CD14-positive monocyte (primary cell): Measurements from ENCODE around the gene ABCA4. TPM values are rescaled to one million over a fixed set of nuclear protein-coding genes. Genes with fewer than 3 reads are reported as not detected.
A peak's percentile ranks its signal among the peaks of the same experiment; 100 is the strongest.

Source experiments
- DNase-seq, 3 donors: peaks; one replicate each; pipeline ENCODE4 v3.0.0-alpha.2; 2011 to 2022
- H2AFZ ChIP-seq: 2 replicates; pipeline ENCODE4 v1.6.0; 2012; ENCODE audit warnings: mild to moderate bottlenecking, low read depth, low read length, inconsistent platforms; ENCODE audit not compliant: insufficient read depth, poor library complexity, severe bottlenecking
- H3K27ac ChIP-seq, 2 donors: 1 replicate in 1 of 2; 2 replicates in 1 of 2; pipeline ENCODE4 v1.5.1; 2012 to 2013; ENCODE audit warnings: low read length in 2 of 2, control low read depth in 1 of 2, inconsistent platforms in 1 of 2, low read depth in 1 of 2, mild to moderate bottlenecking in 1 of 2
- H3K27me3 ChIP-seq, 2 donors: one replicate each; pipeline versions ENCODE4 v1.6.0 to v1.6.1; 2011 to 2013; ENCODE audit warnings: low read length in 2 of 2; ENCODE audit not compliant: control insufficient read depth in 2 of 2, insufficient read depth in 2 of 2
- H3K36me3 ChIP-seq, 2 donors: replicated peaks in 1 of 2; 1 replicate in 1 of 2; 2 replicates in 1 of 2; pipeline versions ENCODE4 v1.5.1 to v1.6.1; 2012 to 2013; ENCODE audit warnings: low read length in 2 of 2, control low read depth in 1 of 2, inconsistent platforms in 1 of 2, mild to moderate bottlenecking in 1 of 2; ENCODE audit not compliant: insufficient read depth in 2 of 2, control insufficient read depth in 1 of 2
- H3K4me1 ChIP-seq, 2 donors: 1 replicate in 1 of 2; 2 replicates in 1 of 2; pipeline versions ENCODE4 v1.5.1 to v1.6.1; 2012 to 2013; ENCODE audit warnings: low read length in 2 of 2, control low read depth in 1 of 2, inconsistent platforms in 1 of 2, mild to moderate bottlenecking in 1 of 2, moderate library complexity in 1 of 2; ENCODE audit not compliant: insufficient read depth in 2 of 2, control insufficient read depth in 1 of 2
- H3K4me2 ChIP-seq: replicated peaks from 2 replicates; pipeline ENCODE3; 2012; ENCODE audit warnings: low read length, moderate library complexity, mild to moderate bottlenecking; ENCODE audit not compliant: poor library complexity, severe bottlenecking; ENCODE audit errors: extremely low read depth
- H3K4me3 ChIP-seq, 3 experiments: fragments of 200-600 bp in 1 of 3; sonication (generic) in 1 of 3; replicated peaks in 1 of 3; 1 replicate in 2 of 3; 2 replicates in 1 of 3; pipeline ENCODE4 v1.5.1; 2011 to 2013; ENCODE audit warnings: low read length in 3 of 3, mild to moderate bottlenecking in 3 of 3, control low read depth in 2 of 3, low read depth in 2 of 3, inconsistent platforms in 1 of 3, moderate library complexity in 1 of 3
- H3K79me2 ChIP-seq: 2 replicates; pipeline ENCODE4 v1.6.0; 2012; ENCODE audit warnings: mild to moderate bottlenecking, control low read depth, inconsistent platforms, low read length, moderate library complexity; ENCODE audit not compliant: insufficient read depth
- H3K9ac ChIP-seq: 2 replicates; pipeline ENCODE4 v1.6.0; 2017; ENCODE audit warnings: low read length, mild to moderate bottlenecking; ENCODE audit not compliant: insufficient read depth, poor library complexity, severe bottlenecking
- H3K9me3 ChIP-seq, 2 donors: replicated peaks in 1 of 2; 1 replicate in 1 of 2; 2 replicates in 1 of 2; pipeline versions ENCODE4 v1.5.1 to v1.6.1; 2012 to 2013; ENCODE audit warnings: low read length in 2 of 2, control low read depth in 1 of 2; ENCODE audit not compliant: control insufficient read depth in 1 of 2, insufficient read depth in 1 of 2
- H4K20me1 ChIP-seq: 2 replicates; pipeline ENCODE4 v1.6.0; 2012; ENCODE audit warnings: mild to moderate bottlenecking, low read length, control low read depth, moderate library complexity; ENCODE audit not compliant: insufficient read depth
- H3K27ac Mint-ChIP-seq, 7 donors: one replicate each; pipeline ENCODE4 v1.8.0; 2020; ENCODE audit warnings: mild to moderate bottlenecking in 7 of 7, mixed read lengths in 7 of 7, moderate library complexity in 6 of 7, inconsistent platforms in 2 of 7
- H3K27me3 Mint-ChIP-seq, 3 donors: one replicate each; pipeline ENCODE4 v1.8.0; 2021 to 2022; ENCODE audit warnings: low read depth in 3 of 3, mild to moderate bottlenecking in 3 of 3, mixed read lengths in 3 of 3, moderate library complexity in 3 of 3, inconsistent platforms in 1 of 3
- H3K36me3 Mint-ChIP-seq, 2 donors: one replicate each; pipeline ENCODE4 v1.8.0; 2020; ENCODE audit warnings: mixed read lengths in 2 of 2, inconsistent platforms in 1 of 2, mild to moderate bottlenecking in 1 of 2
- H3K4me1 Mint-ChIP-seq: one replicate; pipeline ENCODE4 v1.8.0; 2020; ENCODE audit warnings: mild to moderate bottlenecking, mixed read lengths
- H3K4me3 Mint-ChIP-seq, 2 donors: one replicate each; pipeline ENCODE4 v1.8.0; 2020; ENCODE audit warnings: mild to moderate bottlenecking in 2 of 2, mixed read lengths in 2 of 2, moderate library complexity in 1 of 2
- H3K9me3 Mint-ChIP-seq, 7 donors: one replicate each; pipeline ENCODE4 v1.8.0; 2020 to 2022; ENCODE audit warnings: mixed read lengths in 7 of 7, mild to moderate bottlenecking in 6 of 7, moderate library complexity in 6 of 7, inconsistent platforms in 2 of 7
- CTCF ChIP-seq: fragments of 200-600 bp; IDR thresholded peaks from one replicate; pipeline ENCODE4 v1.8.0; 2022; ENCODE audit warnings: antibody characterized with exemption, mild to moderate bottlenecking
- WGBS: methylation state at CpG from one replicate; pipeline ENCODE4 v1.1.5; 2013; ENCODE audit warnings: missing lambda C conversion rate; ENCODE audit not compliant: insufficient coverage; 5-methylcytosine and 5-hydroxymethylcytosine counted together
- intact Hi-C, 2 donors: fragments of 100-400 bp; cut with micrococcal nuclease; formaldehyde crosslinking; loops; one replicate each; pipeline versions ENCODE4 v1.15.0 to v1.15.1; 2023
- polyA plus RNA-seq, 3 donors: library from polyadenylated mRNA; depleted of rRNA in 1 of 3; unstranded in 2 of 3; stranded (reverse) in 1 of 3; fragments of 300-500 nt in 2 of 3; fragments of >200 nt in 1 of 3; fragmentation: Illumina TruSeq in 2 of 3; gene quantifications; 1 replicate in 2 of 3; 2 replicates in 1 of 3; pipeline ENCODE4 v1.2.3, GENCODE V29; 2012 to 2021

ABCA4 gene
- polyA plus RNA-seq, 3 donors, result not detected

- Histone ChIP-seq H3K4me2 (peak overlapping the region; percentile 9), H4K20me1 (no peaks in the 10 kb centered on the region), H3K27ac (peak overlapping the region; percentile 18 to 71), H3K4me1 (peaks cover 42 to 45% of the 10 kb centered on the region in 2 donors), H3K36me3 (no peaks in the 10 kb centered on the region), H3K9ac (no peak overlapping the region), H3K9me3 (no peaks in the 10 kb centered on the region), H3K27me3 (no peaks in the 10 kb centered on the region), H3K4me3 (peak overlapping the region in 1 of 3 experiments; percentile 7), H2AFZ (peak overlapping the region; percentile 72), H3K79me2 (no peaks in the 10 kb centered on the region)
- intact Hi-C loops, result no loop called here
- peak; percentile 17 to 43 (median 30) for DNase-seq
- H3K4me1 Mint-ChIP-seq, result peaks cover 51% of the 10 kb centered on the region
- no peaks in the 10 kb centered on the region for H3K36me3 Mint-ChIP-seq
- H3K4me3 Mint-ChIP-seq, result peak overlapping the region in 1 of 2 donors; percentile 52
- 33% methylated on average over 3 of the region's 5 CpGs for WGBS
- H3K27ac Mint-ChIP-seq, result peak overlapping the region in 6 of 7 donors; percentile 1 to 91 (median 74)
- TF ChIP-seq CTCF, result no peak
- H3K27me3 Mint-ChIP-seq, result peaks cover 2 to 7% (median 4%) of the 10 kb centered on the region in 3 donors
- H3K9me3 Mint-ChIP-seq, result peaks cover 0 to 1% (median 0%) of the 10 kb centered on the region in 7 donors
Observed at GRCh38 chr1:93990010-93990409, 130.9 kb downstream of the ABCA4 start.

GRCh38 chr1:93989601-93990000, 131.3 kb downstream of the ABCA4 start:
- peak overlapping the region; percentile 9 for H3K4me2 ChIP-seq

More at GRCh38 chr1:93989601-93990000, 131.3 kb downstream of the ABCA4 start:
- peak overlapping the region; percentile 18 to 71 for H3K27ac ChIP-seq
- 96% methylated on average over 4 of the region's 5 CpGs for WGBS
- peaks cover 42 to 45% of the 10 kb centered on the region in 2 donors for H3K4me1 ChIP-seq
- no peaks in the 10 kb centered on the region for H3K27me3 ChIP-seq
- Mint-ChIP-seq H3K4me3 (peak overlapping the region in 1 of 2 donors; percentile 52), H3K4me1 (peaks cover 51% of the 10 kb centered on the region), H3K9me3 (peaks cover 0 to 1% (median 0%) of the 10 kb centered on the region in 7 donors), H3K27me3 (peaks cover 2 to 7% (median 4%) of the 10 kb centered on the region in 3 donors), H3K27ac (peak overlapping the region in 5 of 7 donors; percentile 40 to 91 (median 75)), H3K36me3 (no peaks in the 10 kb centered on the region)
- no peak for TF ChIP-seq CTCF
- peak overlapping the region; percentile 72 for H2AFZ ChIP-seq
- H4K20me1 ChIP-seq, result no peaks in the 10 kb centered on the region
- no peaks in the 10 kb centered on the region for H3K9me3 ChIP-seq
- H3K9ac ChIP-seq, result no peak overlapping the region
- peak overlapping the region in 1 of 3 experiments; percentile 17 for H3K4me3 ChIP-seq
- intact Hi-C loops, result no loop called here
- DNase-seq, result no peak
- H3K79me2 ChIP-seq, result no peaks in the 10 kb centered on the region
- no peaks in the 10 kb centered on the region for H3K36me3 ChIP-seq
